ENCODE data around the gene MLPH.

MLPH gene

GRCh38 chr2:237474442-237474911, 12.6 kb upstream of the MLPH start:
- H3K4ac ChIP-seq (ENCODE audit: low read depth in 1 of 2, low read length in 2 of 2), result peak overlapping the region; percentile 98 to 100
- peak overlapping the region in 1 of 2 experiments; percentile 43 for H3K23ac ChIP-seq (ENCODE audit: low read length in 2 of 2)
- peak overlapping the region; percentile 77 for H3K27ac ChIP-seq (ENCODE audit: low read length, poor library complexity, severe bottlenecking)
- no peaks in the 10 kb centered on the region for H3K79me1 ChIP-seq (replicated peaks; ENCODE audit: low read length, poor library complexity, severe bottlenecking)
- peak overlapping the region; percentile 91 for H2BK15ac ChIP-seq (ENCODE audit: low read depth, poor library complexity, severe bottlenecking)
- H3K14ac ChIP-seq (ENCODE audit: low read length in 2 of 2), result peak overlapping the region in 1 of 2 experiments; percentile 97
- H2BK5ac ChIP-seq (ENCODE audit: low read depth, low read length, poor library complexity, severe bottlenecking), result peak overlapping the region; percentile 68
- H4K8ac ChIP-seq (ENCODE audit: low read length), result peak overlapping the region; percentile 99
- H3K9me3 ChIP-seq (ENCODE audit: control insufficient read depth, low read length), result no peaks in the 10 kb centered on the region
- H2BK12ac ChIP-seq (ENCODE audit: low read length in 2 of 2), result peak overlapping the region; percentile 99 to 100
- H3K18ac ChIP-seq (ENCODE audit: low read depth in 1 of 2, low read length in 2 of 2), result peak overlapping the region; percentile 61 to 95
- 79% methylated on average over 8 of the region's 12 CpGs for WGBS
- no peak overlapping the region for H2AFZ ChIP-seq (ENCODE audit: low read depth, low read length)
- H3K36me3 ChIP-seq (ENCODE audit: control insufficient read depth in 1 of 2, insufficient read depth in 2 of 2, low read depth in 1 of 2, low read length in 2 of 2), result no peaks in the 10 kb centered on the region
- peak overlapping the region; percentile 49 for H3K4me2 ChIP-seq (ENCODE audit: low read length, poor library complexity, severe bottlenecking)
- peak overlapping the region; percentile 6 for H2AK5ac ChIP-seq (ENCODE audit: low read length, severe bottlenecking)
- peaks cover 34% of the 10 kb centered on the region for H3K4me1 ChIP-seq (ENCODE audit: control insufficient read depth, insufficient read depth, low read depth, low read length)
- peak overlapping the region; percentile 100 for H4K91ac ChIP-seq (ENCODE audit: low read length)
- peak overlapping the region; percentile 99 for H2BK120ac ChIP-seq (ENCODE audit: low read depth, low read length)
- peak overlapping the region; percentile 93 for H3K9ac ChIP-seq (ENCODE audit: low read length)
- H3K27me3 ChIP-seq (ENCODE audit: control insufficient read depth in 1 of 2, insufficient read depth in 1 of 2, low read length in 2 of 2), result no peaks in the 10 kb centered on the region
- peak; percentile 82 for DNase-seq
- H3K4me3 ChIP-seq (ENCODE audit: insufficient read depth in 1 of 2, low read depth in 1 of 2, low read length in 2 of 2), result peak overlapping the region in 1 of 2 experiments; percentile 87

GRCh38 chr2:237474931-237475703, 11.9 kb upstream of the MLPH start:
- Histone ChIP-seq H2BK15ac (ENCODE audit: low read depth, poor library complexity, severe bottlenecking) (peak overlapping the region; percentile 99), H2AK5ac (ENCODE audit: low read length, severe bottlenecking) (no peak overlapping the region), H3K4me1 (ENCODE audit: control insufficient read depth, insufficient read depth, low read depth, low read length) (peaks cover 34% of the 10 kb centered on the region), H3K27me3 (ENCODE audit: control insufficient read depth in 1 of 2, insufficient read depth in 1 of 2, low read length in 2 of 2) (no peaks in the 10 kb centered on the region), H3K4me2 (ENCODE audit: low read length, poor library complexity, severe bottlenecking) (peak overlapping the region; percentile 57), H3K4ac (ENCODE audit: low read depth in 1 of 2, low read length in 2 of 2) (peak overlapping the region; percentile 85 to 100), H3K23ac (ENCODE audit: low read length in 2 of 2) (no peak overlapping the region), H3K4me3 (ENCODE audit: insufficient read depth in 1 of 2, low read depth in 1 of 2, low read length in 2 of 2) (peak overlapping the region; percentile 51 to 87), H3K9me3 (ENCODE audit: control insufficient read depth, low read length) (no peaks in the 10 kb centered on the region), H3K79me1 (replicated peaks; ENCODE audit: low read length, poor library complexity, severe bottlenecking) (no peaks in the 10 kb centered on the region), H2AFZ (ENCODE audit: low read depth, low read length) (peak overlapping the region; percentile 36), H3K18ac (ENCODE audit: low read depth in 1 of 2, low read length in 2 of 2) (peak overlapping the region; percentile 82 to 95), H2BK12ac (ENCODE audit: low read length in 2 of 2) (peak overlapping the region; percentile 65 to 98), H4K8ac (ENCODE audit: low read length) (peak overlapping the region; percentile 99), H2BK5ac (ENCODE audit: low read depth, low read length, poor library complexity, severe bottlenecking) (peak overlapping the region; percentile 91), H3K14ac (ENCODE audit: low read length in 2 of 2) (no peak overlapping the region), H4K91ac (ENCODE audit: low read length) (peak overlapping the region; percentile 95), H2BK120ac (ENCODE audit: low read depth, low read length) (peak overlapping the region; percentile 99), H3K9ac (ENCODE audit: low read length) (peak overlapping the region; percentile 93), H3K27ac (ENCODE audit: low read length, poor library complexity, severe bottlenecking) (peak overlapping the region; percentile 77), H3K36me3 (ENCODE audit: control insufficient read depth in 1 of 2, insufficient read depth in 2 of 2, low read depth in 1 of 2, low read length in 2 of 2) (no peaks in the 10 kb centered on the region)
- peak; percentile 90 for DNase-seq
- under 1% methylated on average over 71 of the region's 79 CpGs for WGBS

DNA sequence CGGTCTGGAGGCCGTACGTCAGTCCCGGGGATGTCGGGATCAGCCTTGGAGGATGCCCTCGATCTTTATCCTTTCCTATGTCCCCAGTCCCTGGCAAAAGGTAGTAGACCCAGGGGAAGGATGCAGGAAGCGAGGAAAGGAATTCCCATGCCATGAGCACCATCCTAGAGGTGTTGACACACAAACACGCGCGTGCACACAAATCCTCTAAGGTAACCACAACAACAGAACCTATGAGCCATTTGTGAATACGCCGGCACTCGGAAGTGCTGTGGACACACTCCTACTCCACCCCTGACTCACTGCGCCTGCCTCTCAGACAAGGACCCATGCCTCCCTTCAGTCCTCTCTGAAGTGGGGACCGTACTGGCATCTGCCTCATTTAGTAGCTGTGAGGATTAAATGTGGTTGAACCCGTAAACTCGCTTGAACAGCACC, 11.3 kb upstream of the MLPH start:
- Histone ChIP-seq H3K36me3 (ENCODE audit: control insufficient read depth in 1 of 2, insufficient read depth in 2 of 2, low read depth in 1 of 2, low read length in 2 of 2) (no peaks in the 10 kb centered on the region), H3K23ac (ENCODE audit: low read length in 2 of 2) (peak overlapping the region in 1 of 2 experiments; percentile 47), H3K79me1 (replicated peaks; ENCODE audit: low read length, poor library complexity, severe bottlenecking) (no peaks in the 10 kb centered on the region), H2BK12ac (ENCODE audit: low read length in 2 of 2) (peak overlapping the region; percentile 65 to 98), H3K4me3 (ENCODE audit: insufficient read depth in 1 of 2, low read depth in 1 of 2, low read length in 2 of 2) (peak overlapping the region; percentile 51 to 87), H3K4me1 (ENCODE audit: control insufficient read depth, insufficient read depth, low read depth, low read length) (peaks cover 33% of the 10 kb centered on the region), H2BK120ac (ENCODE audit: low read depth, low read length) (peak overlapping the region; percentile 98), H4K8ac (ENCODE audit: low read length) (peak overlapping the region; percentile 96), H3K4ac (ENCODE audit: low read depth in 1 of 2, low read length in 2 of 2) (peak overlapping the region; percentile 19 to 85), H2BK15ac (ENCODE audit: low read depth, poor library complexity, severe bottlenecking) (peak overlapping the region; percentile 93), H3K9me3 (ENCODE audit: control insufficient read depth, low read length) (no peaks in the 10 kb centered on the region), H2AK5ac (ENCODE audit: low read length, severe bottlenecking) (no peak overlapping the region), H4K91ac (ENCODE audit: low read length) (peak overlapping the region; percentile 95), H3K9ac (ENCODE audit: low read length) (peak overlapping the region; percentile 93), H2AFZ (ENCODE audit: low read depth, low read length) (peak overlapping the region; percentile 36), H3K18ac (ENCODE audit: low read depth in 1 of 2, low read length in 2 of 2) (peak overlapping the region; percentile 82 to 94), H3K4me2 (ENCODE audit: low read length, poor library complexity, severe bottlenecking) (peak overlapping the region; percentile 57), H3K27me3 (ENCODE audit: control insufficient read depth in 1 of 2, insufficient read depth in 1 of 2, low read length in 2 of 2) (no peaks in the 10 kb centered on the region), H3K27ac (ENCODE audit: low read length, poor library complexity, severe bottlenecking) (peak overlapping the region; percentile 56), H2BK5ac (ENCODE audit: low read depth, low read length, poor library complexity, severe bottlenecking) (no peak overlapping the region), H3K14ac (ENCODE audit: low read length in 2 of 2) (peak overlapping the region in 1 of 2 experiments; percentile 5)
- WGBS, result 20% methylated on average over 16 of the region's 17 CpGs
- DNase-seq, result peak; percentile 84

DNA sequence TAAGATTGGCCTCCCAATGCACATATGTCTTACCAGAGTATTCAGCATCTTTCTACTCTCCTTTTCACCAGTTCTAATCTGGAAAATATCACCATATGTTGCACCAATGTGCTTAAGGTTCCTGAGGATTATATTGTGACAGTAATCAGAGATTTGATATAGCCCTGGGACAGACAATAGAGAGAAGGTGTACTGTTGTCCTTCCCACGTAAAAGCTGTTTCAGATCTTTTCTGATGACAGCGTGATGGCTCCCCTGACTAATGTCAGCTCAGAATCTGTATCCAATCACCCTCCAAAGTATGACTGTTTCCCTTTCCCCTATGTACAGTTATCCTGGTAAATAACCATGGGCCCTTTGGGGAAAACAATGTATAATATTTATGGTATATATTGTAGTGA, 9.0 kb upstream of the MLPH start:
- Histone ChIP-seq H2BK12ac (ENCODE audit: low read length in 2 of 2) (peak overlapping the region in 1 of 2 experiments; percentile 30), H3K4me2 (ENCODE audit: low read length, poor library complexity, severe bottlenecking) (no peak overlapping the region), H4K8ac (ENCODE audit: low read length) (no peak overlapping the region), H2AK5ac (ENCODE audit: low read length, severe bottlenecking) (no peak overlapping the region), H3K27me3 (ENCODE audit: control insufficient read depth in 1 of 2, insufficient read depth in 1 of 2, low read length in 2 of 2) (no peaks in the 10 kb centered on the region), H2BK5ac (ENCODE audit: low read depth, low read length, poor library complexity, severe bottlenecking) (no peak overlapping the region), H3K4me3 (ENCODE audit: insufficient read depth in 1 of 2, low read depth in 1 of 2, low read length in 2 of 2) (no peak overlapping the region), H3K9me3 (ENCODE audit: control insufficient read depth, low read length) (no peaks in the 10 kb centered on the region), H3K4me1 (ENCODE audit: control insufficient read depth, insufficient read depth, low read depth, low read length) (peaks cover 29% of the 10 kb centered on the region), H3K14ac (ENCODE audit: low read length in 2 of 2) (no peak overlapping the region), H3K23ac (ENCODE audit: low read length in 2 of 2) (no peak overlapping the region), H2AFZ (ENCODE audit: low read depth, low read length) (no peak overlapping the region), H2BK15ac (ENCODE audit: low read depth, poor library complexity, severe bottlenecking) (no peak overlapping the region), H3K18ac (ENCODE audit: low read depth in 1 of 2, low read length in 2 of 2) (no peak overlapping the region), H3K9ac (ENCODE audit: low read length) (no peak overlapping the region), H3K4ac (ENCODE audit: low read depth in 1 of 2, low read length in 2 of 2) (no peak overlapping the region), H4K91ac (ENCODE audit: low read length) (no peak overlapping the region), H2BK120ac (ENCODE audit: low read depth, low read length) (no peak overlapping the region), H3K79me1 (replicated peaks; ENCODE audit: low read length, poor library complexity, severe bottlenecking) (no peaks in the 10 kb centered on the region), H3K36me3 (ENCODE audit: control insufficient read depth in 1 of 2, insufficient read depth in 2 of 2, low read depth in 1 of 2, low read length in 2 of 2) (no peaks in the 10 kb centered on the region), H3K27ac (ENCODE audit: low read length, poor library complexity, severe bottlenecking) (no peak overlapping the region)
- DNase-seq, result no peak
- WGBS, result 91% methylated on average over 2 of the region's 2 CpGs
